Measurements from ENCODE around the gene CD248. TPM values are rescaled to one million over a fixed set of nuclear protein-coding genes. Genes with fewer than 3 reads are reported as not detected.

CD248 gene
- total and polyA plus RNA-seq, 8 donors: 0.58 to 66.9 (median 5.7) TPM

DNA sequence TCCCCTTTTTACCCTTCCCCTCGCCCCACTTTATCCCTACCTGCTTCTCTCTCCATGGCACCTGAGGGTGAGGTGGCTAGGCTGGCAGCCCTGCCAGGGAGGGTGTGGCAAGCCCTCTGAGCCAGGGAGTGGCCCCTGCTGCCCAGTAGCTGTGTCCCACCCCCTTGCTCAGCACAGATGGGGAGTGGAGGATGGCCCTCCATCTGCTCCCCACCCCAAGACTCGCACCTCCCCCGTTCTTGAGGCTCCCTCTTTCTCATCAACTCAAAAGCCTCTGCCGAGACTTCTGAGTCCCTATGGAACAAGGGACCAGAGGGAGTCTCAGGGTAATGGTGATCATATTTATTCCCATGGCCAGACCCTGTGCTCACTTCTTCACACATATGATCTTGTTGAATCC is 23.5 kb downstream of the CD248 start:
- peaks cover 12 to 36% (median 31%) of the 10 kb centered on the region in 4 donors for H3K4me1 ChIP-seq
- TF ChIP-seq, protein P1, sequence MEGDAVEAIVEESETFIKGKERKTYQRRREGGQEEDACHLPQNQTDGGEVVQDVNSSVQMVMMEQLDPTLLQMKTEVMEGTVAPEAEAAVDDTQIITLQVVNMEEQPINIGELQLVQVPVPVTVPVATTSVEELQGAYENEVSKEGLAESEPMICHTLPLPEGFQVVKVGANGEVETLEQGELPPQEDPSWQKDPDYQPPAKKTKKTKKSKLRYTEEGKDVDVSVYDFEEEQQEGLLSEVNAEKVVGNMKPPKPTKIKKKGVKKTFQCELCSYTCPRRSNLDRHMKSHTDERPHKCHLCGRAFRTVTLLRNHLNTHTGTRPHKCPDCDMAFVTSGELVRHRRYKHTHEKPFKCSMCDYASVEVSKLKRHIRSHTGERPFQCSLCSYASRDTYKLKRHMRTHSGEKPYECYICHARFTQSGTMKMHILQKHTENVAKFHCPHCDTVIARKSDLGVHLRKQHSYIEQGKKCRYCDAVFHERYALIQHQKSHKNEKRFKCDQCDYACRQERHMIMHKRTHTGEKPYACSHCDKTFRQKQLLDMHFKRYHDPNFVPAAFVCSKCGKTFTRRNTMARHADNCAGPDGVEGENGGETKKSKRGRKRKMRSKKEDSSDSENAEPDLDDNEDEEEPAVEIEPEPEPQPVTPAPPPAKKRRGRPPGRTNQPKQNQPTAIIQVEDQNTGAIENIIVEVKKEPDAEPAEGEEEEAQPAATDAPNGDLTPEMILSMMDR (IDR thresholded peaks at IDR 0.05): no peak
- no peak for TF ChIP-seq EP300 (IDR thresholded peaks at IDR 0.05)
- TF ChIP-seq POLR2AphosphoS5 (IDR thresholded peaks at IDR 0.05): no peak
- no peak for TF ChIP-seq POLR2A (IDR thresholded peaks at IDR 0.05)
- H3K27ac ChIP-seq: no peak overlapping the region
- 63 to 78% (median 74%) methylated on average over 4 of the region's 4 CpGs for WGBS, 5 donors
- peaks cover 0 to 58% (median 19%) of the 10 kb centered on the region in 3 donors for H3K27me3 ChIP-seq
- no peaks in the 10 kb centered on the region for H3K9me3 ChIP-seq
- intact Hi-C loops (cut with DNase I; ENCODE audit: low total_unique reads): no loop called here
- no peak for DNase-seq
- no peak overlapping the region for H3K4me3 ChIP-seq
- no peaks in the 10 kb centered on the region for H3K36me3 ChIP-seq

DNA sequence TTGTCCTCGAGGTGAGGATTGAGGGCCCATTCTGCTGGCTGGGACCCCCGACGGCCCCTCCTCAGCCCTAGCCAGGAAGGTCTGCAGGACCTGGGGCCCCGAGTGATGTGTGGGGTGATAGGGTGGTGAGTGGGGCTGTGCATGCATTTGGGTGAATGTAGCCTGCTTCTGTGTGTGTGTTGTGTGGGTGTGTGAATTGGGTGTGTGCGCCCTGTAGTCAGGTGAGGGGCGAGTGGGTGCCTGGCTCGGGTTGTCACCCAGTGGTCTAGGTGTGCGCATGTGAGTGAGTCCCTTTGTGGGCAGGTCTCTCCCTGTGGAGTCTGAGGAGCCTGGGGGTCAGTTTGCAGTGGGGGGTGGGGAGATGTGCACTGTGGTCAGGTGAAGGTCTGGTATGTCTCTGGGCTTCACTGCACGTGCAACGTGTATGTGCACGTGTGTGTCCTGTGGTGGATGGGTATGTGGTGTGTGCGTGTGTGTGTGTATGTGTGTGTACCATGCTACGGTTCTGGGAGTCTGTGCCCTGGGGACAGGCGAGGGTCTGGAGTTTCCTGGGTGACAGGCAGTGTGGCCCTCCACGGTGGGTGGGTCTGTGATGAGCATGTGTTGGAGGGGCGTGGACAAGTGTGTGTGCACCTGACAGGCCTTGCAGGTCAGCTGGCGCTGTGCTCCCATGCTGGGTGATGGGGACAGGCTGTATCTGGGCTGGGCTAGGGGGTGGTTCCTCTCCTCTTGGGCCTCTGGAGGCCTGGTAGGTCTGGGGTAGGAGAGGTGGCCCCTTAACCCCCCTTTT is 24.1 kb downstream of the CD248 start:
- peak overlapping the region in 1 of 5 donors; percentile 72 for H3K27ac ChIP-seq
- peaks cover 18 to 42% (median 37%) of the 10 kb centered on the region in 4 donors for H3K4me1 ChIP-seq
- no peaks in the 10 kb centered on the region for H3K36me3 ChIP-seq
- no peaks in the 10 kb centered on the region for H3K9me3 ChIP-seq
- peak overlapping the region; percentile 54 to 69 (median 55) for H3K4me3 ChIP-seq
- TF ChIP-seq EP300 (IDR thresholded peaks at IDR 0.05): no peak
- TF ChIP-seq POLR2AphosphoS5 (IDR thresholded peaks at IDR 0.05): no peak
- TF ChIP-seq, protein P1 (IDR thresholded peaks at IDR 0.05): no peak
- no peak for TF ChIP-seq POLR2A (IDR thresholded peaks at IDR 0.05)
- intact Hi-C loops (cut with DNase I; ENCODE audit: low total_unique reads): no loop called here
- no peak for DNase-seq
- 29 to 54% (median 30%) methylated on average over 8 to 17 of the region's 17 CpGs for WGBS, 5 donors
- peaks cover 0 to 58% (median 19%) of the 10 kb centered on the region in 3 donors for H3K27me3 ChIP-seq

DNA sequence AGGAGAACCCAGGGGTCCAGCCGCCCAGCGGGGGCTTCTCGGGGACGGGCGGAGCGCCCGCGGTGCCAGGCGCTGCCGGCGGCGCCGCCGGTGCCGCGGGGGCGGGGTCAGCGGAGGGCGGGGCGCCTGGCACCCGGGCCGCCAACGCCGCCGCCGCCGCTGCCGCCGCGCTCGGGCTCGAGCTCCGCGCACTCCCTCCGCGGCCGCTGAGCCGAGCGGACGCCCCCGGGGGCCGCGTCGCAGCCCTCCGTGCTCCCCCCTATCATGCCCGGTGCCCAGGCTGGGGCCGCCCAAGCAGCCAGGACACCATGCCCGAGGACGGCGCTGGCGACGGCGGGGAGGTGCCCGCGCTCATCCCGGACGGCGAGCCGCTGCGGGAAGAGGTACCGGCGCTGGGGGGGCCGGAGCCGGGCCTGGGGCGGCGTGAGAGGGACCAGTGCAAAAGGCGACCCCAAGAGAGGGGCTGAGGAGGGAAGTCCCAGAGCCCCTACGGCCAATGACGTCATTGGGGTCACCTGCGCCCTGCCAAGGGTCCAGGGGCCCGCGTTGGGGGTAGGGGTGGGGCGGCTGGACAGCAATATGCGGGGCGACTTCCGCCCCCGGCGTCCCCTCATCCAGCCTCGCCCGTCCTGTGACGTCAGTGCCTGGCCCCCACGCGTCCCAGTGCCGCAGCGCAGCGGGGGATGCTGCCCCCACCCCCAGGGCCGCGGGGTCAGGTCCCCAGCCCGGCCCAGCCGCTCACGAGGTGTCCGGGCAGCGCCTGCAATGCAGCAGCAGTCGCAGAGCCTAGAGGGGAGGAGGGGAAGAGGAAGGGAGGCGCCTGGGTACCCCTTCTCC is 24.9 kb downstream of the CD248 start, which contains the start of gene TMEM151A:
Gene TMEM151A (plus strand): TSS at position 189 of the 837 bp plus-strand sequence. CDS start 120 bp downstream, at position 309.
- peak within 1 kb of the TSS; percentile 50 to 72 (median 61) for H3K27ac ChIP-seq
- 1 to 4% (median 1%) methylated on average over 15 to 95 of the region's 95 CpGs for WGBS, 5 donors
- intact Hi-C loops (cut with DNase I; ENCODE audit: low total_unique reads): no loop called here
- peaks cover 0 to 3% (median 0%) of the 10 kb centered on the region in 4 donors for H3K36me3 ChIP-seq
- DNase-seq: peak; percentile 44 to 70
- H3K4me3 ChIP-seq: peak within 1 kb of the TSS; percentile 54 to 69 (median 55)
- no peaks in the 10 kb centered on the region for H3K9me3 ChIP-seq
- H3K27me3 ChIP-seq: peaks cover 0 to 58% (median 19%) of the 10 kb centered on the region in 3 donors
- peaks cover 25 to 51% (median 45%) of the 10 kb centered on the region in 4 donors for H3K4me1 ChIP-seq
- TF ChIP-seq EP300 (IDR thresholded peaks at IDR 0.05) (no peak), POLR2A (IDR thresholded peaks at IDR 0.05) (no peak), POLR2AphosphoS5 (IDR thresholded peaks at IDR 0.05) (no peak)
- TF ChIP-seq, protein P1 (IDR thresholded peaks at IDR 0.05): no peak

DNA sequence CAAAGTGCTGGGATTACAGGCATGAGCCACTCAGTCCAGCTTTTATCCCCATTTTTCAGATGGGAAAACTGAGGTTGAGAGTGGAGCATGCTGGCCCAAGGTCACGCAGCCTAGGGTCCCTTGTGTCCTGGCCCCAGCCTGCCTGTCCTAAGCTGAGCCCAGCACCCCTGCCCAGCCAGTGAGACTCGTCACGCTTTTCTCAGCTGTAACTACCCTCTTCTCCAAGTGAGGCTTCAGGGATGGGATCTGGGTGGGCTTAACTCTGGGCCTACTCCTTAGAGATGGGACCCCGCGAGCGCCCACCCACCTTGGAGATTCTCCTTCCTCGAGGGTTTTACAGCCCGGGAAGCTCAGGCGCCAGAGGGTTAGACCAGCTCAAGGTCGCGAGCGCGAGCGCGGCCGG is 25.5 kb downstream of the CD248 start:
- peaks cover 25 to 53% (median 49%) of the 10 kb centered on the region in 4 donors for H3K4me1 ChIP-seq
- no peaks in the 10 kb centered on the region for H3K9me3 ChIP-seq
- H3K27me3 ChIP-seq: peaks cover 0 to 57% (median 19%) of the 10 kb centered on the region in 3 donors
- no peak for TF ChIP-seq POLR2AphosphoS5 (IDR thresholded peaks at IDR 0.05)
- TF ChIP-seq EP300 (IDR thresholded peaks at IDR 0.05): no peak
- TF ChIP-seq, protein P1 (IDR thresholded peaks at IDR 0.05): no peak
- no peak for TF ChIP-seq POLR2A (IDR thresholded peaks at IDR 0.05)
- intact Hi-C loops (cut with DNase I; ENCODE audit: low total_unique reads): no loop called here
- H3K4me3 ChIP-seq: peak overlapping the region; percentile 54 to 69 (median 55)
- 8 to 17% (median 12%) methylated on average over 9 to 16 of the region's 16 CpGs for WGBS, 5 donors
- peaks cover 0 to 8% (median 0%) of the 10 kb centered on the region in 4 donors for H3K36me3 ChIP-seq
- DNase-seq: no peak
- H3K27ac ChIP-seq: peak overlapping the region in 4 of 5 donors; percentile 50 to 72 (median 66)

Data from stomach (tissue), 9 donors.